K562 (cell line): ENCODE results near the gene EMC9.
A peak's percentile ranks its signal among the peaks of the same experiment; 100 is the strongest.

ENCODE experiments used
- CEBPB ChIP-seq: fragments of 450-650 bp; IDR thresholded peaks from 2 replicates; pipeline ENCODE4 v1.6.1; 2016; ENCODE audit warnings: missing genetic modification characterization, missing compliant biosample characterization
- CTCF ChIP-seq, 3 experiments: IDR thresholded peaks in 2 of 3; conservative IDR thresholded peaks in 1 of 3; 2 replicates each; pipeline ENCODE4 v1.5.1; 2011 to 2012; ENCODE audit warnings: low read length in 3 of 3, mild to moderate bottlenecking in 3 of 3, control low read depth in 2 of 3, improper control_type of control experiment in 1 of 3, inconsistent platforms in 1 of 3, low read depth in 1 of 3, mixed read lengths in 1 of 3, moderate library complexity in 1 of 3; ENCODE audit not compliant: insufficient read depth in 2 of 3
- FOSL1 ChIP-seq: fragments of 200-800 bp; sonication (Bioruptor generic); conservative IDR thresholded peaks from 2 replicates; pipeline ENCODE4 v1.6.1; 2016; ENCODE audit warnings: missing genetic modification characterization, missing compliant biosample characterization
- JUN ChIP-seq, 2 experiments: sonication (generic) in 1 of 2; formaldehyde crosslinking in 1 of 2; IDR thresholded peaks; 2 replicates each; pipeline versions ENCODE4 v1.6.1 to v1.8.0; 2012 to 2022; ENCODE audit warnings: borderline replicate concordance in 2 of 2, mild to moderate bottlenecking in 2 of 2, improper control_type of control experiment in 1 of 2, low read depth in 1 of 2, low read length in 1 of 2, missing genetic modification reagents in 1 of 2
- KLF13 ChIP-seq: fragments of 450-650 bp; IDR thresholded peaks from 2 replicates; pipeline ENCODE4 v1.6.1; 2016; ENCODE audit warnings: missing genetic modification characterization, low read depth, mild to moderate bottlenecking, missing compliant biosample characterization, moderate library complexity, borderline replicate concordance
- MEF2A ChIP-seq: IDR thresholded peaks from 2 replicates; pipeline ENCODE4 v1.6.1; 2011; ENCODE audit warnings: low read depth, mild to moderate bottlenecking, low read length, moderate library complexity; ENCODE audit not compliant: control insufficient read depth
- REST ChIP-seq, 2 experiments: fragments of 450-650 bp; formaldehyde crosslinking in 1 of 2; IDR thresholded peaks; 2 replicates each; pipeline versions ENCODE4 v1.4.0 to v1.6.1; 2014 to 2020; ENCODE audit warnings: mild to moderate bottlenecking in 2 of 2, borderline replicate concordance in 1 of 2, low read depth in 1 of 2
- RFX1 ChIP-seq: fragments of 450-650 bp; IDR thresholded peaks from 2 replicates; pipeline ENCODE4 v1.6.1; 2016; ENCODE audit warnings: mild to moderate bottlenecking, moderate library complexity
- TAF1 ChIP-seq: IDR thresholded peaks from 2 replicates; pipeline ENCODE4 v1.6.1; 2011; ENCODE audit warnings: mild to moderate bottlenecking, low read length, moderate library complexity; ENCODE audit not compliant: insufficient read depth, control insufficient read depth, severe bottlenecking; ENCODE audit errors: extremely low read depth
- ZKSCAN1 ChIP-seq: fragments of 150-350 bp; IDR thresholded peaks from 2 replicates; pipeline ENCODE4 v1.6.1; 2016; ENCODE audit warnings: low read depth, low read length
- ZNF12 ChIP-seq: sonication (generic); formaldehyde crosslinking; IDR thresholded peaks from 2 replicates; pipeline ENCODE4 v1.4.0; 2020; ENCODE audit warnings: mild to moderate bottlenecking, missing genetic modification reagents
- ZNF146 ChIP-seq: IDR thresholded peaks from one replicate; pipeline ENCODE4 v1.6.1; 2018; ENCODE audit warnings: missing compliant biosample characterization; ENCODE audit not compliant: unreplicated experiment
- ZNF449 ChIP-seq: fragments of 250-450 bp; sonication (Bioruptor Pico); IDR thresholded peaks from 2 replicates; pipeline ENCODE4 v1.8.0; 2022; ENCODE audit warnings: moderate library complexity, mild to moderate bottlenecking, inconsistent platforms
- ZSCAN29 ChIP-seq: fragments of 450-650 bp; IDR thresholded peaks from 2 replicates; pipeline ENCODE4 v1.6.1; 2017

- no peak for TF ChIP-seq RFX1
- no peak for TF ChIP-seq ZNF449
- TF ChIP-seq JUN (IDR thresholded peaks at IDR 0.05; ENCODE audit: borderline replicate concordance, low read depth, low read length), result peak; percentile 52; the same call in 1 of the 2 replicates
- no peak for TF ChIP-seq JUN (CRISPR knock-in tag; IDR thresholded peaks at IDR 0.05; ENCODE audit: borderline replicate concordance)
- TF ChIP-seq ZNF12 (CRISPR knock-in tag), result no peak
- no peak for TF ChIP-seq ZKSCAN1
- TF ChIP-seq ZSCAN29, result no peak
- TF ChIP-seq CEBPB (tag), result no peak
- TF ChIP-seq ZNF146 (CRISPR knock-in tag), result no peak
- TF ChIP-seq CTCF (IDR thresholded peaks at IDR 0.05 in 2 of 3, conservative IDR thresholded peaks at IDR 0.05 in 1 of 3; ENCODE audit: insufficient read depth in 2 of 3, low read depth in 1 of 3, low read length in 3 of 3), result peak; percentile 78 to 97 (median 92)
- TF ChIP-seq FOSL1 (tag), result no peak
- TF ChIP-seq MEF2A, result no peak
- TF ChIP-seq TAF1, result peak; percentile 12
- TF ChIP-seq KLF13, result no peak
- peak; percentile 87 for TF ChIP-seq REST (IDR thresholded peaks at IDR 0.05; ENCODE audit: borderline replicate concordance)
- TF ChIP-seq REST (CRISPR knock-in tag; IDR thresholded peaks at IDR 0.05; ENCODE audit: low read depth), result peak; percentile 19; the same call in 1 of the 2 replicates
These were observed 19.7 kb upstream of the EMC9 start, which contains the start of gene IRF9 for GRCh38 chr14:24160850-24161804.
